Activated CD8-positive, alpha-beta memory T cell treated with anti-CD3 and anti-CD28 coated beads, Interleukin-2, amount 10 ng/mL, durations not matched to agents 7 days and 5 days (primary cell): ENCODE measurements around the gene RPTOR. TPM values are rescaled to one million over a fixed set of nuclear protein-coding genes. Genes with fewer than 3 reads are reported as not detected.

Experiments
- ATAC-seq: fragments of 150-1000 bp; cut with Tn5 transposase; one replicate; pipeline ENCODE4 v1.10.0; 2021; ENCODE audit warnings: moderate library complexity
- CTCF ChIA-PET: fragments of 350-600 bp; sonication (Branson Sonifier 250); formaldehyde crosslinking; loops from one replicate; lab custom pipeline; 2021; ENCODE audit warnings: antibody characterized with exemption; lab: Charles Lee
- DNase-seq: peaks from one replicate; pipeline ENCODE4 v3.0.0-alpha.2; 2020
- H3K27ac Mint-ChIP-seq: one replicate; pipeline ENCODE4 v1.8.0; 2021; ENCODE audit warnings: mild to moderate bottlenecking, mixed read lengths
- H3K27me3 Mint-ChIP-seq: one replicate; pipeline ENCODE4 v1.8.0; 2021; ENCODE audit warnings: mixed read lengths
- H3K36me3 Mint-ChIP-seq: one replicate; pipeline ENCODE4 v1.8.0; 2021; ENCODE audit warnings: mild to moderate bottlenecking, mixed read lengths
- H3K4me1 Mint-ChIP-seq: one replicate; pipeline ENCODE4 v1.8.0; 2021; ENCODE audit warnings: mixed read lengths
- H3K4me3 Mint-ChIP-seq: one replicate; pipeline ENCODE4 v1.8.0; 2021; ENCODE audit warnings: mild to moderate bottlenecking, moderate library complexity, mixed read lengths
- H3K9me3 Mint-ChIP-seq: one replicate; pipeline ENCODE4 v1.8.0; 2022; ENCODE audit warnings: low read depth, mixed read lengths
- total RNA-seq, 2 experiments: library from RNA; stranded (reverse); gene quantifications; one replicate each; pipeline ENCODE4 v1.2.3, GENCODE V29; 2021

RPTOR gene
- total RNA-seq, 2 experiments from 2014 or later, result 60.4 to 87.0 TPM

GRCh38 chr17:80908776-80909175 lies 364.1 kb downstream of the RPTOR start:
- H3K4me1 Mint-ChIP-seq, result peaks cover 8% of the 10 kb centered on the region
- H3K27ac Mint-ChIP-seq, result no peak overlapping the region
- DNase-seq (no peak), ATAC-seq (no peak)
- no peaks in the 10 kb centered on the region for H3K9me3 Mint-ChIP-seq
- H3K36me3 Mint-ChIP-seq, result peaks cover 47% of the 10 kb centered on the region
- CTCF ChIA-PET, result interaction anchor here (1.2 to 1.5 kb wide), 2 partner anchors 9 to 434 kb away, joined by 3 to 5 read pairs; no protein-coding TSS in a partner anchor
- no peaks in the 10 kb centered on the region for H3K27me3 Mint-ChIP-seq
- H3K4me3 Mint-ChIP-seq, result no peak overlapping the region

GRCh38 chr17:80909635-80910034 lies 365.0 kb downstream of the RPTOR start:
- no peak overlapping the region for H3K4me3 Mint-ChIP-seq
- H3K36me3 Mint-ChIP-seq, result peaks cover 51% of the 10 kb centered on the region
- ATAC-seq (no peak), DNase-seq (no peak)
- peaks cover 8% of the 10 kb centered on the region for H3K4me1 Mint-ChIP-seq
- H3K9me3 Mint-ChIP-seq, result no peaks in the 10 kb centered on the region
- H3K27ac Mint-ChIP-seq, result peak overlapping the region; percentile 15
- H3K27me3 Mint-ChIP-seq, result no peaks in the 10 kb centered on the region
- CTCF ChIA-PET, result interaction anchor here (1.2 to 1.5 kb wide), 2 partner anchors 10 to 434 kb away, joined by 3 to 5 read pairs; no protein-coding TSS in a partner anchor

GRCh38 chr17:80910043-80910442 lies 365.4 kb downstream of the RPTOR start:
- Mint-ChIP-seq H3K27ac (peak overlapping the region; percentile 15), H3K9me3 (no peaks in the 10 kb centered on the region), H3K4me1 (peaks cover 8% of the 10 kb centered on the region), H3K4me3 (no peak overlapping the region), H3K36me3 (peaks cover 52% of the 10 kb centered on the region), H3K27me3 (no peaks in the 10 kb centered on the region)
- ATAC-seq, result no peak
- CTCF ChIA-PET, result interaction anchor here (1.2 to 1.5 kb wide), 2 partner anchors 10 to 435 kb away, joined by 3 to 5 read pairs; no protein-coding TSS in a partner anchor
- DNase-seq, result no peak

GRCh38 chr17:80912476-80912875 lies 367.8 kb downstream of the RPTOR start:
- DNase-seq, result no peak
- Mint-ChIP-seq H3K4me3 (no peak overlapping the region), H3K4me1 (peaks cover 8% of the 10 kb centered on the region), H3K9me3 (no peaks in the 10 kb centered on the region), H3K27ac (peak overlapping the region; percentile 36), H3K27me3 (no peaks in the 10 kb centered on the region), H3K36me3 (peaks cover 62% of the 10 kb centered on the region)
- no peak for ATAC-seq
- CTCF ChIA-PET, result interaction anchor here (1.1 to 1.2 kb wide), 2 partner anchors 13 to 88 kb away, joined by 3 read pairs; no protein-coding TSS in a partner anchor

GRCh38 chr17:80913928-80914821 lies 369.5 kb downstream of the RPTOR start:
- no peaks in the 10 kb centered on the region for H3K9me3 Mint-ChIP-seq
- peaks cover 8% of the 10 kb centered on the region for H3K4me1 Mint-ChIP-seq
- H3K36me3 Mint-ChIP-seq, result peaks cover 58% of the 10 kb centered on the region
- DNase-seq, result no peak
- no peak overlapping the region for H3K27ac Mint-ChIP-seq
- ATAC-seq, result no peak
- no peak overlapping the region for H3K4me3 Mint-ChIP-seq
- no peaks in the 10 kb centered on the region for H3K27me3 Mint-ChIP-seq
- CTCF ChIA-PET, result no interaction called here

- H3K36me3 Mint-ChIP-seq, result peaks cover 40% of the 10 kb centered on the region
- no peaks in the 10 kb centered on the region for H3K9me3 Mint-ChIP-seq
- no peak overlapping the region for H3K4me3 Mint-ChIP-seq
- CTCF ChIA-PET, result no interaction called here
- H3K4me1 Mint-ChIP-seq, result peaks cover 6% of the 10 kb centered on the region
- H3K27ac Mint-ChIP-seq, result no peak overlapping the region
- no peak for ATAC-seq
- DNase-seq, result no peak
- no peaks in the 10 kb centered on the region for H3K27me3 Mint-ChIP-seq
These were observed 371.6 kb downstream of the RPTOR start for GRCh38 chr17:80916246-80916645.

- Mint-ChIP-seq H3K9me3 (no peaks in the 10 kb centered on the region), H3K4me1 (no peaks in the 10 kb centered on the region), H3K27ac (no peak overlapping the region), H3K27me3 (no peaks in the 10 kb centered on the region), H3K36me3 (peaks cover 34% of the 10 kb centered on the region), H3K4me3 (no peak overlapping the region)
- DNase-seq (no peak), ATAC-seq (no peak)
- CTCF ChIA-PET, result interaction anchor here (1.3 kb wide), 1 partner anchor 12 kb away, joined by 3 read pairs; no protein-coding TSS in a partner anchor
These were observed 373.3 kb downstream of the RPTOR start for GRCh38 chr17:80917716-80918560.

- CTCF ChIA-PET, result interaction anchor here (1.3 kb wide), 1 partner anchor 11 kb away, joined by 3 read pairs; no protein-coding TSS in a partner anchor
- Mint-ChIP-seq H3K4me1 (no peaks in the 10 kb centered on the region), H3K9me3 (no peaks in the 10 kb centered on the region), H3K27me3 (no peaks in the 10 kb centered on the region), H3K4me3 (no peak overlapping the region), H3K36me3 (peaks cover 28% of the 10 kb centered on the region), H3K27ac (no peak overlapping the region)
- no peak for ATAC-seq
- no peak for DNase-seq
These were observed 374.1 kb downstream of the RPTOR start for GRCh38 chr17:80918731-80919130.

GRCh38 chr17:80919331-80920311 lies 375.0 kb downstream of the RPTOR start:
- H3K27ac Mint-ChIP-seq, result no peak overlapping the region

GRCh38 chr17:80920441-80920840 lies 375.8 kb downstream of the RPTOR start:
- no peak for DNase-seq
- no peaks in the 10 kb centered on the region for H3K9me3 Mint-ChIP-seq
- CTCF ChIA-PET, result no interaction called here
- no peaks in the 10 kb centered on the region for H3K27me3 Mint-ChIP-seq
- H3K27ac Mint-ChIP-seq, result no peak overlapping the region
- peaks cover 2% of the 10 kb centered on the region for H3K4me1 Mint-ChIP-seq
- peaks cover 25% of the 10 kb centered on the region for H3K36me3 Mint-ChIP-seq
- no peak for ATAC-seq
- no peak overlapping the region for H3K4me3 Mint-ChIP-seq

More at GRCh38 chr17:80919331-80920311, 375.0 kb downstream of the RPTOR start:
- Mint-ChIP-seq H3K9me3 (no peaks in the 10 kb centered on the region), H3K4me3 (no peak overlapping the region), H3K4me1 (no peaks in the 10 kb centered on the region), H3K27me3 (no peaks in the 10 kb centered on the region), H3K36me3 (peaks cover 27% of the 10 kb centered on the region)
- ATAC-seq (no peak), DNase-seq (no peak)
- CTCF ChIA-PET, result no interaction called here

- DNase-seq (no peak), ATAC-seq (no peak)
- Mint-ChIP-seq H3K4me1 (peaks cover 2% of the 10 kb centered on the region), H3K4me3 (no peak overlapping the region), H3K36me3 (peaks cover 23% of the 10 kb centered on the region), H3K9me3 (no peaks in the 10 kb centered on the region), H3K27ac (no peak overlapping the region), H3K27me3 (no peaks in the 10 kb centered on the region)
- CTCF ChIA-PET, result no interaction called here
These were observed 376.5 kb downstream of the RPTOR start for GRCh38 chr17:80921159-80921558.
